Neural cell (in vitro differentiated cells): Measurements from ENCODE around the gene RAET1E.

ENCODE experiments used
- CTCF ChIP-seq: fragments of 450-650 bp; IDR thresholded peaks from 2 replicates; pipeline ENCODE4 v1.5.1; 2014; ENCODE audit warnings: antibody characterized with exemption, mild to moderate bottlenecking, moderate library complexity; ENCODE audit not compliant: poor library complexity, severe bottlenecking
- EZH2 ChIP-seq: fragments of 200-600, 300-800 bp; shearing (Covaris generic), sonication (generic); IDR thresholded peaks from 2 replicates; pipeline ENCODE4 v1.6.1; 2014; ENCODE audit warnings: antibody characterized with exemption, low read length, borderline replicate concordance, mild to moderate bottlenecking; ENCODE audit not compliant: insufficient read depth, poor library complexity, severe bottlenecking
- POLR2AphosphoS5 ChIP-seq: IDR thresholded peaks from 2 replicates; pipeline ENCODE4 v1.6.1; 2012
- TAF1 ChIP-seq: IDR thresholded peaks from 2 replicates; pipeline ENCODE4 v1.6.1; 2012; ENCODE audit warnings: low read depth

- TF ChIP-seq CTCF: no peak
- no peak for TF ChIP-seq POLR2AphosphoS5
- TF ChIP-seq EZH2: peak; percentile 58
- TF ChIP-seq TAF1: no peak
Measured at GRCh38 chr6:149922642-149923326, 24.9 kb upstream of the RAET1E start, which contains the start of gene RAET1G.
